OCI-LY3 (cell line): ENCODE measurements around the gene CALM1.

Experiments
- CTCF ChIP-seq: fragments of 200-600, 300-600 bp; sonication (generic); IDR thresholded peaks from 2 replicates; pipeline ENCODE4 v1.5.1; 2014; ENCODE audit warnings: antibody characterized with exemption, low read length, low read depth
- EZH2phosphoT487 ChIP-seq: fragments of 200-600 bp; shearing (Covaris generic); IDR thresholded peaks from 2 replicates; pipeline ENCODE4 v1.6.1; 2018; ENCODE audit warnings: antibody characterized with exemption, mixed run types, low read depth

- TF ChIP-seq CTCF = no peak
- no peak for TF ChIP-seq EZH2phosphoT487
These were observed 51.1 kb downstream of the CALM1 start for GRCh38 chr14:90447720-90448497.
